Panc1 (cell line): ENCODE measurements around the gene GUCY2F. TPM values are rescaled to one million over a fixed set of nuclear protein-coding genes. Genes with fewer than 3 reads are reported as not detected.

Source experiments
- ATAC-seq: fragments of 200-7000 bp; cut with Tn5 transposase; 2 replicates; pipeline ENCODE4 v1.9.1; 2020; ENCODE audit warnings: mild to moderate bottlenecking, moderate library complexity
- BruUV-seq: library from RNA; stranded (reverse); fragments of 400-500 nt; replicated peaks from 2 replicates; lab custom pipeline; 2021; lab: Mats Ljungman, UMichigan
- CTCF ChIA-PET: fragments of 300-600 bp; sonication (Branson Sonifier 250); formaldehyde crosslinking; loops from one replicate; lab custom pipeline; 2022; ENCODE audit warnings: antibody characterized with exemption; lab: Charles Lee
- POLR2A ChIA-PET: fragments of 300-600 bp; sonication (Branson Sonifier 250); formaldehyde crosslinking; loops from one replicate; lab custom pipeline; 2022; ENCODE audit warnings: antibody characterized with exemption; lab: Charles Lee
- DNase-seq: peaks from one replicate; pipeline ENCODE4 v3.0.0-alpha.2; 2010; ENCODE audit warnings: low read depth, low spot score
- H3K27ac ChIP-seq: 2 replicates; pipeline ENCODE4 v1.5.1; 2011; ENCODE audit warnings: mild to moderate bottlenecking, low read length, inconsistent platforms
- H3K27me3 ChIP-seq: fragments of 200-500 bp; sonication (Bioruptor generic); 2 replicates; pipeline ENCODE4 v1.6.0; 2014; ENCODE audit warnings: low read length, inconsistent platforms; ENCODE audit not compliant: control insufficient read depth, insufficient read depth
- H3K36me3 ChIP-seq: fragments of 200-500 bp; sonication (Bioruptor generic); 2 replicates; pipeline ENCODE4 v1.5.1; 2014; ENCODE audit warnings: inconsistent platforms, mild to moderate bottlenecking, low read length, moderate library complexity; ENCODE audit not compliant: control insufficient read depth, insufficient read depth
- H3K4me1 ChIP-seq: 2 replicates; pipeline ENCODE4 v1.5.1; 2011; ENCODE audit warnings: inconsistent platforms, mild to moderate bottlenecking, low read length, moderate library complexity; ENCODE audit not compliant: control insufficient read depth, insufficient read depth
- H3K4me3 ChIP-seq, 2 experiments: 2 replicates each; pipeline ENCODE4 v1.5.1; 2011 to 2012; ENCODE audit warnings: low read depth in 2 of 2, low read length in 2 of 2, mild to moderate bottlenecking in 2 of 2, inconsistent platforms in 1 of 2, moderate library complexity in 1 of 2
- H3K9me3 ChIP-seq: fragments of 200-500 bp; sonication (Bioruptor generic); 2 replicates; pipeline ENCODE4 v1.5.1; 2014; ENCODE audit warnings: low read depth, mild to moderate bottlenecking, inconsistent platforms, low read length, moderate library complexity; ENCODE audit not compliant: control insufficient read depth, insufficient read depth
- CTCF ChIP-seq: fragments of 450-650 bp; IDR thresholded peaks from 2 replicates; pipeline ENCODE4 v1.5.1; 2017; ENCODE audit warnings: mild to moderate bottlenecking
- POLR2AphosphoS5 ChIP-seq: IDR thresholded peaks from 2 replicates; pipeline ENCODE4 v1.6.1; 2012; ENCODE audit warnings: mild to moderate bottlenecking, low read depth, low read length, moderate library complexity
- REST ChIP-seq, 2 experiments: IDR thresholded peaks; 2 replicates each; pipeline ENCODE4 v1.6.1; 2011 to 2012; ENCODE audit warnings: low read depth in 2 of 2, control low read depth in 1 of 2, low read length in 1 of 2, mild to moderate bottlenecking in 1 of 2, moderate library complexity in 1 of 2; ENCODE audit not compliant: insufficient read depth in 1 of 2
- SIN3A ChIP-seq: IDR thresholded peaks from 2 replicates; pipeline ENCODE4 v1.6.1; 2012; ENCODE audit warnings: low read depth, mild to moderate bottlenecking, low read length, moderate library complexity, borderline replicate concordance; ENCODE audit not compliant: insufficient read depth
- TCF7L2 ChIP-seq: IDR thresholded peaks from 2 replicates; pipeline ENCODE4 v1.6.1; 2011; ENCODE audit warnings: mild to moderate bottlenecking, low read depth, low read length, inconsistent platforms
- in situ Hi-C: cut with HindIII; loops from 2 replicates; pipeline ENCODE4 v1.10.0; 2016; ENCODE audit warnings: low sequenced_read_pairs, low pct_unique_long_range_greater_than_20kb
- intact Hi-C: fragments of 100-400 bp; cut with micrococcal nuclease; formaldehyde crosslinking; loops from one replicate; pipeline ENCODE4 v1.10.0; 2022; ENCODE audit not compliant: unreplicated experiment
- total RNA-seq: library from RNA; stranded (reverse); gene quantifications from one replicate; pipeline ENCODE4 v1.2.1, GENCODE V29; 2021; ENCODE audit not compliant: unreplicated experiment

Gene GUCY2F
- total RNA-seq, 1 experiment from 2014 or later, result not detected

GRCh38 chrX:109487640-109488039, 5.8 kb upstream of the GUCY2F start:
- ChIA-PET POLR2A (no interaction called here), CTCF (no interaction called here)
- no TSS peak for BruUV-seq
- DNase-seq, result no peak
- in situ Hi-C loops (no loop called here), intact Hi-C loops (loop anchor here (2.0 kb wide), 1 partner anchor 403 kb away; no protein-coding TSS in a partner anchor)
- H3K36me3 ChIP-seq, result no peaks in the 10 kb centered on the region
- H3K4me1 ChIP-seq, result no peaks in the 10 kb centered on the region
- no peaks in the 10 kb centered on the region; the same call in none of the 2 replicates for H3K27me3 ChIP-seq
- no peak overlapping the region for H3K27ac ChIP-seq
- no peak for ATAC-seq
- no peaks in the 10 kb centered on the region for H3K9me3 ChIP-seq
- TF ChIP-seq SIN3A (no peak), TCF7L2 (no peak), REST (IDR thresholded peaks at IDR 0.05; ENCODE audit: insufficient read depth in 1 of 2, low read depth in 2 of 2, low read length in 1 of 2) (no peak), CTCF (no peak), POLR2AphosphoS5 (no peak)
- no peak overlapping the region for H3K4me3 ChIP-seq

GRCh38 chrX:109485470-109486340, 3.8 kb upstream of the GUCY2F start:
- ChIA-PET POLR2A (no interaction called here), CTCF (interaction anchor here (0.8 to 1.3 kb wide), 2 partner anchors 146 to 149 kb away, joined by 4 to 8 read pairs; no protein-coding TSS in a partner anchor)
- Histone ChIP-seq H3K4me1 (no peaks in the 10 kb centered on the region), H3K9me3 (no peaks in the 10 kb centered on the region), H3K36me3 (no peaks in the 10 kb centered on the region), H3K4me3 (no peak overlapping the region), H3K27me3 (no peaks in the 10 kb centered on the region; the same call in 1 of the 2 replicates), H3K27ac (no peak overlapping the region)
- DNase-seq (peak; percentile 64), ATAC-seq (peak; percentile 63)
- BruUV-seq, result no TSS peak
- intact Hi-C loops, result loop anchor here (1.0 to 2.0 kb wide), 2 partner anchors 148 to 405 kb away; no protein-coding TSS in a partner anchor
- in situ Hi-C loops, result no loop called here
- TF ChIP-seq CTCF (peak; percentile 92), SIN3A (no peak)
